AG09319 (cell line): ENCODE results near the gene CHN2.

Source experiments
- DNase-seq: peaks from one replicate; pipeline ENCODE4 v3.0.0-alpha.2; 2010; ENCODE audit warnings: low read depth; ENCODE audit errors: extremely low read depth
- CTCF ChIP-seq: IDR thresholded peaks from 2 replicates; pipeline ENCODE4 v1.5.1; 2011; ENCODE audit warnings: low read depth, mild to moderate bottlenecking, inconsistent platforms, low read length, moderate library complexity

CHN2 gene

DNA sequence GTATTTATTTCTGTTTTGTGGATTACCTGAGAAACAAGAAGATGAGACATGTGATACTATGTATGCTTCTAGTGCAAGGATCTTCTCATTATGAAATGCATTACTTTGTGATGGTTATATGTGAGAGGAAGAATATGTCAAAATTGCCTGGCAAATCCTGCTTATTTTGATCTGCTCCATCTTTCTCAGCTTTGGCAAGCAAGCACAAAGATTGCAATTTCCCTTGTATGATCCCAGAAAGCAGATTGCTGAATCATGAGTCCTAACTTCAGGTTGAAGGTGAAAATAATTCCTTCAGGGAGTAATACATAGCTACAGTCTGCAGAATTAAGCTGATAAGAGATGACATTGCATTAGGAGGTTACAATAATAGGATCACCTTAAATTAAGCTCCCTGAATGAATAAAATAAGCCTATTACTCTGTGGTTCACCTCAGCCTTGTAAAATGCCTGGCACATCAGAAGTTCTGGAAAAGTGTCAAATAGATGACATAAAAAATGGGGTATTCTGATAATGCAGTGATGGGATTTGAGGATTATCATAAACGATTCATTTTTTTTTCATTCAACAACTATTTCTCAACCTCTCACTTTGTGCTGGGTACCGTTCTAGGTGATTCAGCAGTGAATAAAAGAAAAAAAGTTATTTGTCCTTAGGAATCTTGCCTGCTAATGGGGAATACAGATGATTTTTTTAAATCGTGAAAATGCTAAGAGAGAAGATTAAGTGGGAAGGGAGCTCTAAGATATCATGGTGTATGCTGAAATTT, 120.7 kb downstream of the CHN2 start:
- DNase-seq, result no peak
- TF ChIP-seq CTCF, result no peak

DNA sequence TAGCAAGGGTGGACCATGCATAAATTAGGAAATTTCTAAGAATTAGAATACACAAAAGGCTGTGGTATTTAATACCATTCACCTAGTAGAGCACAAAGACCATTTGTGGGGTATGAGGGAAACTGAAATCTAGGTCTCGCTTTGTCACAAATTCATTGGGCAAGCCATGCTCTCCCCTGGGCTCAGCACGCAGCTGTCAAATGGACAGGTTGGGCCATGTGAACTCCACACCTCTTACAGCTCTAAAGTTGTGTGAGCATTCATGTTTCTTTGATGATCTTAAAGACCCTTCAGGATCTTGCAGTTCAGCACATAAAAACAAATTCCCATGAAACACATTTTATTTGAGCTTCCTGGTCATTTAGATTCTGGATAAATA, 121.3 kb downstream of the CHN2 start:
- TF ChIP-seq CTCF, result no peak
- DNase-seq, result no peak

- no peak for TF ChIP-seq CTCF
- no peak for DNase-seq
These were observed 122.4 kb downstream of the CHN2 start for GRCh38 chr7:29316926-29317325.

- no peak for TF ChIP-seq CTCF
These were observed 124.5 kb downstream of the CHN2 start for GRCh38 chr7:29318853-29319718.

GRCh38 chr7:29319719-29320521, 125.3 kb downstream of the CHN2 start:
- no peak for TF ChIP-seq CTCF

More at GRCh38 chr7:29318853-29319718, 124.5 kb downstream of the CHN2 start:
- DNase-seq, result no peak

DNA sequence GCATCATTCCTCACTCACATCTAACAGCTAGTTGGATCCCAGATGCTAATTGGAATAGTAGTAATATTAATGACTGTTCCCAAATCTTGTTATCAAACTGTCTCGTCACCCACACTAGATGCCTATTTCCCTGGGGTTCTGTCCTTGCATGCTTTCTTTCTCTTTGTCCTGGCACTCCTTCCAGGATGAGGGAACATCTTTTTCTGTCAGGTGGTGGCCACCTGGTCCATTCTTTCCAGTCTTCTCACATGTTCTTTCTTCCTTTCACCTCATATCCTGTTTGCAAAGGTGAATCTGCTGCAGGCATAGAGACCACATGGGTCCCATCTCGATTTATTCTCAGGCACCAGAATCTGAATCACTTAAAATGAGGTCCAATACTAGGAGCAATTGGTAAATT, 126.0 kb downstream of the CHN2 start:
- TF ChIP-seq CTCF, result no peak
- DNase-seq, result no peak

More at GRCh38 chr7:29319719-29320521, 125.3 kb downstream of the CHN2 start:
- DNase-seq, result no peak
